ENCODE results near the gene PLEKHH1.

DNA sequence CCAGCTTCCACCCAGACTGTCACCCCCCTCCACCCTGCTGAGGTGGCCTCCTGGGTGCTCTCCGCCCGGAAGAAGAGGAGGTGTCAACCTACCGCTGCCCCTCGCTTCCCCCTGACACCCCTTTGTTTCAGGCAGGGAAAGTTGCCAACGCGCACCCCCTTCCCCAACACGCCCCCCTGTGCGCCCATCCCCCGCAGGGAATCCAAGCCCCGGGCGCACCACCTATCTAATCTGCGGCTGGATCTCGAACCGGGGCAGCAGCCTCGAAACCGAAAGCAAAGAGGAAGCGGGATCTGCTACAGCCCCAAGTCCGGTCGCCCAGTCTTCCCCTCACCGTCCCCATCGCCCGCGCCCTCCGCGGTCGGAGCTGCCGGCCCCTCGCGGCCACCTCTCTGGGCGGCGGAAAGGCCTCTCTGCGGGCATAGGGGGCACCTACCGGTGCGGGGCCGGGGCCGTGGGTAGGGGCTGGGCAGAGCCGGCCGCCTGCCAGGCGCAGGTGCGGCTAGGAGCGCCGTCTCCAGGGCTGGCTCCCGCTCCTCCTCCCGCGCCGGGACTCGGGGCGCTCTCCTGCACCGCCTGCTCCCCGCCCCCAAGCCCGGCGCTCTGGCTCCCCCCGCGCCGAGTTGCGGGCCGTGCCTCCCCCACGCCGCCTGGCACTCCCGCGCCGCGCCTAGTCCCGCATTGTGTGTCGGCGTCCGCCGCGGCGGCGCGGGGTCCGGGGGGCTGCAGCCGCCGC is 18.3 kb upstream of the PLEKHH1 start:
- TF ChIP-seq, protein P1, sequence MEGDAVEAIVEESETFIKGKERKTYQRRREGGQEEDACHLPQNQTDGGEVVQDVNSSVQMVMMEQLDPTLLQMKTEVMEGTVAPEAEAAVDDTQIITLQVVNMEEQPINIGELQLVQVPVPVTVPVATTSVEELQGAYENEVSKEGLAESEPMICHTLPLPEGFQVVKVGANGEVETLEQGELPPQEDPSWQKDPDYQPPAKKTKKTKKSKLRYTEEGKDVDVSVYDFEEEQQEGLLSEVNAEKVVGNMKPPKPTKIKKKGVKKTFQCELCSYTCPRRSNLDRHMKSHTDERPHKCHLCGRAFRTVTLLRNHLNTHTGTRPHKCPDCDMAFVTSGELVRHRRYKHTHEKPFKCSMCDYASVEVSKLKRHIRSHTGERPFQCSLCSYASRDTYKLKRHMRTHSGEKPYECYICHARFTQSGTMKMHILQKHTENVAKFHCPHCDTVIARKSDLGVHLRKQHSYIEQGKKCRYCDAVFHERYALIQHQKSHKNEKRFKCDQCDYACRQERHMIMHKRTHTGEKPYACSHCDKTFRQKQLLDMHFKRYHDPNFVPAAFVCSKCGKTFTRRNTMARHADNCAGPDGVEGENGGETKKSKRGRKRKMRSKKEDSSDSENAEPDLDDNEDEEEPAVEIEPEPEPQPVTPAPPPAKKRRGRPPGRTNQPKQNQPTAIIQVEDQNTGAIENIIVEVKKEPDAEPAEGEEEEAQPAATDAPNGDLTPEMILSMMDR (IDR thresholded peaks at IDR 0.05; ENCODE audit: low read depth, low read length, poor library complexity, severe bottlenecking): no peak
- TF ChIP-seq EZH2phosphoT487 (IDR thresholded peaks at IDR 0.05; ENCODE audit: borderline replicate concordance, low read length): no peak

Data from DOHH2 (cell line).